Keratinocyte (primary cell): ENCODE data around the gene DGKZ. TPM values are rescaled to one million over a fixed set of nuclear protein-coding genes. Genes with fewer than 3 reads are reported as not detected.

ENCODE experiments used
- DNase-seq: peaks from one replicate; pipeline ENCODE4 v3.0.0-alpha.2; 2011; ENCODE audit warnings: low read depth, missing footprints, low spot score
- FAIRE-seq: peaks from 2 replicates; lab custom pipeline; 2011; peaks lifted over from hg19 to GRCh38; lab: Jason Lieb, UNC
- H2AFZ ChIP-seq: 2 replicates; pipeline ENCODE4 v1.6.0; 2012; ENCODE audit warnings: low read length, control low read depth, inconsistent platforms; ENCODE audit not compliant: control insufficient read depth
- H3K27ac ChIP-seq: 2 replicates; pipeline ENCODE4 v1.5.1; 2011; ENCODE audit warnings: low read length; ENCODE audit not compliant: control insufficient read depth, insufficient read depth
- H3K27me3 ChIP-seq: 3 replicates; pipeline ENCODE4 v1.6.0; 2011; ENCODE audit warnings: low read length; ENCODE audit not compliant: control insufficient read depth, insufficient read depth; ENCODE audit errors: extremely low read depth
- H3K36me3 ChIP-seq, 2 experiments: 2 replicates in 1 of 2; 3 replicates in 1 of 2; pipeline ENCODE4 v1.5.1; 2011; ENCODE audit warnings: low read length in 2 of 2, mild to moderate bottlenecking in 1 of 2; ENCODE audit not compliant: control insufficient read depth in 2 of 2, insufficient read depth in 2 of 2; ENCODE audit errors: extremely low read depth in 1 of 2
- H3K4me1 ChIP-seq: 3 replicates; pipeline ENCODE4 v1.5.1; 2011; ENCODE audit warnings: low read length; ENCODE audit not compliant: control insufficient read depth, insufficient read depth; ENCODE audit errors: extremely low read depth
- H3K4me2 ChIP-seq: 3 replicates; pipeline ENCODE4 v1.6.0; 2011; ENCODE audit warnings: low read depth, low read length; ENCODE audit not compliant: control insufficient read depth, insufficient read depth; ENCODE audit errors: extremely low read depth
- H3K4me3 ChIP-seq, 3 experiments: fragments of 200-600 bp in 1 of 3; sonication (generic) in 1 of 3; 2 replicates in 2 of 3; 3 replicates in 1 of 3; pipeline ENCODE4 v1.5.1; 2011 to 2016; ENCODE audit warnings: low read length in 3 of 3, mild to moderate bottlenecking in 3 of 3, control low read depth in 2 of 3, inconsistent platforms in 1 of 3, low read depth in 1 of 3, mixed read lengths in 1 of 3, mixed run types in 1 of 3, moderate library complexity in 1 of 3; ENCODE audit not compliant: control insufficient read depth in 2 of 3, insufficient read depth in 2 of 3; ENCODE audit errors: extremely low read depth in 1 of 3
- H3K79me2 ChIP-seq: 2 replicates; pipeline ENCODE4 v1.6.0; 2012; ENCODE audit warnings: low read length; ENCODE audit not compliant: control insufficient read depth, insufficient read depth
- H3K9ac ChIP-seq: 3 replicates; pipeline ENCODE4 v1.6.0; 2011; ENCODE audit warnings: low read length; ENCODE audit not compliant: control insufficient read depth, insufficient read depth; ENCODE audit errors: extremely low read depth
- H3K9me1 ChIP-seq: 3 replicates; pipeline ENCODE4 v1.6.0; 2011; ENCODE audit warnings: low read length; ENCODE audit not compliant: control insufficient read depth, insufficient read depth; ENCODE audit errors: extremely low read depth
- H3K9me3 ChIP-seq: 2 replicates; pipeline ENCODE4 v1.5.1; 2012; ENCODE audit warnings: low read depth, low read length; ENCODE audit not compliant: control insufficient read depth
- H4K20me1 ChIP-seq: 3 replicates; pipeline ENCODE4 v1.6.0; 2011; ENCODE audit warnings: low read length; ENCODE audit not compliant: control insufficient read depth, insufficient read depth; ENCODE audit errors: extremely low read depth
- EZH2 ChIP-seq: IDR thresholded peaks from one replicate; pipeline ENCODE4 v1.6.1; 2012; ENCODE audit warnings: inconsistent platforms, mild to moderate bottlenecking, low read length, moderate library complexity
- dilution Hi-C: fragments of 300-500 bp; cut with MboI; formaldehyde crosslinking; loops from one replicate; pipeline ENCODE4 v1.7.0; 2020; ENCODE audit warnings: low sequenced_read_pairs; ENCODE audit not compliant: extremely low pct_ligation_motif_present
- polyA plus RNA-seq, 5 experiments: library from polyadenylated mRNA; depleted of rRNA in 3 of 5; stranded (reverse) in 3 of 5; stranded (forward) in 1 of 5; unstranded in 1 of 5; fragments of >200 nt; gene quantifications; 1 replicate in 1 of 5; 2 replicates in 3 of 5; 3 replicates in 1 of 5; pipeline versions ENCODE4 v1.2.1 to v1.2.3, GENCODE V29; 2011 to 2012; ENCODE audit warnings: missing spikeins in 2 of 5, low read depth in 1 of 5, low replicate concordance in 1 of 5
- TF ChIP-seq, protein P1 (sequence below), 3 experiments: IDR thresholded peaks in 1 of 3; conservative IDR thresholded peaks in 1 of 3; optimal IDR thresholded peaks in 1 of 3; 2 replicates in 2 of 3; 3 replicates in 1 of 3; pipeline versions ENCODE3 to v1.5.1; 2011; ENCODE audit warnings: low read length in 3 of 3, mild to moderate bottlenecking in 3 of 3, moderate library complexity in 2 of 3, control low read depth in 1 of 3, inconsistent platforms in 1 of 3; ENCODE audit not compliant: insufficient read depth in 2 of 3; ENCODE audit errors: extremely low read depth in 1 of 3

DGKZ gene
- polyA plus RNA-seq, 1 donor (not counting 4 experiments of a cell fraction or from before 2014, with no cell fraction given), result 23.3 TPM

DNA sequence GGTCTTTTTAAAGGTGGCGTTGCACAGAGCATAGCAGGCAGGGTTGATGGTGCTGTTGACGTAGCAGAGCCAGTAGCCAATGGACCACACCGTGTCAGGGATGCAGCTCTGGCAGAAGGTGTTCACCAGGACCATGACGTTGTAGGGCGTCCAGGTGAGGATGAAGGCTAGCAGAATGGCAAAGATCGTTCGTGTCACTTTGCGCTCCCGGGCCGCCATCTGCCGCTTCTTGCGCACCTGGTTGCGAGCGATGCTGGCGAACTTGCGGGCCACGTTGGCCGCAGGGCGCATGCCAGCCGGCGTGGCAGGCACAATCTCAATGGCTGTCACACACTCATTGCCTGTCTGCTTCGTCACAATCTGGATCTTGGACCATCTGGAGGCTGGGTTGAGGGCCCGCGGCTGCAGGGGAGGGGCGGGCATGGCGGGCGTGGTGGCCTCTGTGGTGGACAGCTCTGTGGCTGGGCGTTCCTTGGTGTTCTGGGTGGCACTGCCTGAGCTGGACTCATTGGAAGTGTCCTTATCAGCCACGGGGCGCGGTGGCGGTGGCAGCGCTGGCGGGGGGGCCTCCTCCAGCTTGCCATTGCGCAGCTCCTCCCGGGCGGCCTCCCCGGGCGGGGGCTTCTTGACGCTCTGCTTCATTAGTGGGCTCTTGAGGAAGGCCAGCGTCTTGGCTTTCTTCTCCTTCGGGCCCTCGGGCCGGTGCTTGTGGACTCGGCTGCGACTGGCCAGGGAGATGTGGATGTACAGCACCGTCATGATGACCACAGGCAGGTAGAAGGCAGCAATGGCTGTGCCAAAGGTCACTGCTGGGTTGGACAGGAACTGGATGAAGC is 38.1 kb downstream of the DGKZ start:
- dilution Hi-C loops, result no loop called here
- no peak for TF ChIP-seq EZH2
- TF ChIP-seq, protein P1, sequence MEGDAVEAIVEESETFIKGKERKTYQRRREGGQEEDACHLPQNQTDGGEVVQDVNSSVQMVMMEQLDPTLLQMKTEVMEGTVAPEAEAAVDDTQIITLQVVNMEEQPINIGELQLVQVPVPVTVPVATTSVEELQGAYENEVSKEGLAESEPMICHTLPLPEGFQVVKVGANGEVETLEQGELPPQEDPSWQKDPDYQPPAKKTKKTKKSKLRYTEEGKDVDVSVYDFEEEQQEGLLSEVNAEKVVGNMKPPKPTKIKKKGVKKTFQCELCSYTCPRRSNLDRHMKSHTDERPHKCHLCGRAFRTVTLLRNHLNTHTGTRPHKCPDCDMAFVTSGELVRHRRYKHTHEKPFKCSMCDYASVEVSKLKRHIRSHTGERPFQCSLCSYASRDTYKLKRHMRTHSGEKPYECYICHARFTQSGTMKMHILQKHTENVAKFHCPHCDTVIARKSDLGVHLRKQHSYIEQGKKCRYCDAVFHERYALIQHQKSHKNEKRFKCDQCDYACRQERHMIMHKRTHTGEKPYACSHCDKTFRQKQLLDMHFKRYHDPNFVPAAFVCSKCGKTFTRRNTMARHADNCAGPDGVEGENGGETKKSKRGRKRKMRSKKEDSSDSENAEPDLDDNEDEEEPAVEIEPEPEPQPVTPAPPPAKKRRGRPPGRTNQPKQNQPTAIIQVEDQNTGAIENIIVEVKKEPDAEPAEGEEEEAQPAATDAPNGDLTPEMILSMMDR (optimal IDR thresholded peaks at IDR 0.05 in 1 of 3, IDR thresholded peaks at IDR 0.05 in 1 of 3, conservative IDR thresholded peaks at IDR 0.05 in 1 of 3; ENCODE audit: extremely low read depth in 1 of 3, insufficient read depth in 2 of 3, low read length in 3 of 3), result no peak
- H4K20me1 ChIP-seq, result peaks cover 2% of the 10 kb centered on the region

GRCh38 chr11:46386005-46386578 is 38.8 kb downstream of the DGKZ start:
- Histone ChIP-seq H3K9me3 (no peaks in the 10 kb centered on the region), H3K79me2 (no peaks in the 10 kb centered on the region), H3K4me2 (no peak overlapping the region), H3K36me3 (no peaks in the 10 kb centered on the region), H2AFZ (no peak overlapping the region), H3K9me1 (no peaks in the 10 kb centered on the region), H3K27me3 (peaks cover 53% of the 10 kb centered on the region), H4K20me1 (peaks cover 2% of the 10 kb centered on the region), H3K4me1 (peaks cover 18% of the 10 kb centered on the region), H3K4me3 (no peak overlapping the region), H3K9ac (no peak overlapping the region), H3K27ac (no peak overlapping the region)
- dilution Hi-C loops, result no loop called here
- FAIRE-seq (no peak), DNase-seq (no peak)
- no peak for TF ChIP-seq EZH2
- TF ChIP-seq, protein P1 (optimal IDR thresholded peaks at IDR 0.05 in 1 of 3, IDR thresholded peaks at IDR 0.05 in 1 of 3, conservative IDR thresholded peaks at IDR 0.05 in 1 of 3; ENCODE audit: extremely low read depth in 1 of 3, insufficient read depth in 2 of 3, low read length in 3 of 3), result no peak

More for the DNA sequence above, 38.1 kb downstream of the DGKZ start:
- Histone ChIP-seq H3K9me1 (no peaks in the 10 kb centered on the region), H3K27ac (no peak overlapping the region), H3K4me2 (no peak overlapping the region), H3K36me3 (no peaks in the 10 kb centered on the region), H3K9ac (no peak overlapping the region), H3K27me3 (peaks cover 46% of the 10 kb centered on the region), H2AFZ (no peak overlapping the region), H3K4me3 (no peak overlapping the region), H3K4me1 (peaks cover 24% of the 10 kb centered on the region), H3K9me3 (no peaks in the 10 kb centered on the region), H3K79me2 (no peaks in the 10 kb centered on the region)
- FAIRE-seq (no peak), DNase-seq (no peak)
